C4-2B (cell line): ENCODE measurements around the gene ZDHHC22.

Experiments
- ZFX ChIP-seq: fragments of 450-650 bp; IDR thresholded peaks from 2 replicates; pipeline ENCODE4 v1.6.1; 2017
- TF ChIP-seq, protein P1 (sequence below): fragments of 450-650 bp; conservative IDR thresholded peaks from 2 replicates; pipeline ENCODE4 v1.5.1; 2017; ENCODE audit warnings: mild to moderate bottlenecking

GRCh38 chr14:77153802-77154201 lies 12.2 kb upstream of the ZDHHC22 start:
- TF ChIP-seq, protein P1, sequence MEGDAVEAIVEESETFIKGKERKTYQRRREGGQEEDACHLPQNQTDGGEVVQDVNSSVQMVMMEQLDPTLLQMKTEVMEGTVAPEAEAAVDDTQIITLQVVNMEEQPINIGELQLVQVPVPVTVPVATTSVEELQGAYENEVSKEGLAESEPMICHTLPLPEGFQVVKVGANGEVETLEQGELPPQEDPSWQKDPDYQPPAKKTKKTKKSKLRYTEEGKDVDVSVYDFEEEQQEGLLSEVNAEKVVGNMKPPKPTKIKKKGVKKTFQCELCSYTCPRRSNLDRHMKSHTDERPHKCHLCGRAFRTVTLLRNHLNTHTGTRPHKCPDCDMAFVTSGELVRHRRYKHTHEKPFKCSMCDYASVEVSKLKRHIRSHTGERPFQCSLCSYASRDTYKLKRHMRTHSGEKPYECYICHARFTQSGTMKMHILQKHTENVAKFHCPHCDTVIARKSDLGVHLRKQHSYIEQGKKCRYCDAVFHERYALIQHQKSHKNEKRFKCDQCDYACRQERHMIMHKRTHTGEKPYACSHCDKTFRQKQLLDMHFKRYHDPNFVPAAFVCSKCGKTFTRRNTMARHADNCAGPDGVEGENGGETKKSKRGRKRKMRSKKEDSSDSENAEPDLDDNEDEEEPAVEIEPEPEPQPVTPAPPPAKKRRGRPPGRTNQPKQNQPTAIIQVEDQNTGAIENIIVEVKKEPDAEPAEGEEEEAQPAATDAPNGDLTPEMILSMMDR: no peak
- TF ChIP-seq ZFX: no peak
